Activated naive CD4-positive, alpha-beta T cell treated with anti-CD3 and anti-CD28 coated beads, Interleukin-2, amount 50 U/mL, for 72 hours (primary cell): ENCODE data around the gene GGN. TPM values are rescaled to one million over a fixed set of nuclear protein-coding genes. Genes with fewer than 3 reads are reported as not detected.
"Not testable (repeated sequence)": the region's sequence is repeated elsewhere in the genome, so short reads cannot be mapped to it uniquely, and the experiment has no call there.

Experiments
- ATAC-seq, 2 donors: fragments of 150-1000 bp; cut with Tn5 transposase; 2 replicates each; pipeline ENCODE4 v1.10.0; 2021; ENCODE audit warnings: mild to moderate bottlenecking in 2 of 2, moderate library complexity in 2 of 2
- DNase-seq, 2 donors: peaks; one replicate each; pipeline ENCODE4 v3.0.0; 2021 to 2022; ENCODE audit warnings: low spot score in 2 of 2
- H3K27ac Mint-ChIP-seq, 2 donors: one replicate each; pipeline ENCODE4 v1.8.0; 2022; ENCODE audit warnings: mild to moderate bottlenecking in 2 of 2, mixed read lengths in 2 of 2
- H3K36me3 Mint-ChIP-seq, 2 donors: one replicate each; pipeline ENCODE4 v1.8.0; 2022; ENCODE audit warnings: mixed read lengths in 2 of 2
- H3K9me3 Mint-ChIP-seq, 2 donors: one replicate each; pipeline ENCODE4 v1.8.0; 2022; ENCODE audit warnings: mixed read lengths in 2 of 2
- total RNA-seq, 2 donors: library from RNA; stranded (reverse); gene quantifications; one replicate each; pipeline ENCODE4 v1.2.3, GENCODE V29; 2022

The GGN gene, protein sequence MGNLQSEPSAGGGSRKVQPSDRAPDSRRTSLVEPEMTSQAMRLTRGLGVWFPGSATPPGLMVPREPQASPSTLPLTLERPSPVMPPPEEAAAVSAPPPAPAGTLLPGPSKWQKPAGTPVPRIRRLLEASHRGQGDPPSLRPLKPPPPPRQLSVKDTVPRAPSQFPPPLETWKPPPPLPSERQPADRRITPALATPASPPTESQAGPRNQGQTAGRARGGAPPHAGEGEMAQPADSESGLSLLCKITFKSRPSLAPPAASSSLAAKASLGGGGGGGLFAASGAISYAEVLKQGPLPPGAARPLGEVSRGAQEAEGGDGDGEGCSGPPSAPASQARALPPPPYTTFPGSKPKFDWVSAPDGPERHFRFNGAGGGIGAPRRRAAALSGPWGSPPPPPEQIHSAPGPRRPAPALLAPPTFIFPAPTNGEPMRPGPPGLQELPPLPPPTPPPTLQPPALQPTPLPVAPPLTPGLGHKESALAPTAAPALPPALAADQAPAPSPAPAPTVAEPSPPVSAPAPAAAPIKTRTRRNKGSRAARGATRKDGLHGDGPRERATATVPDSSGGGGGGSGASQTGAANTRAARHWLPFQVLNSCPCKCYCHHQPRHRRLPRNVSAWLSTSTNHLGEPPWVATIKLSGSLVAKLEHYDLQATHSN
- total RNA-seq, result 1 to 10 TPM in 1 of 2 donors, not detected in 1; 1.2 TPM

GRCh38 chr19:38387550-38388348 is at the start of gene GGN:
Gene GGN (minus strand): TSS chr19:38388034. CDS start chr19:38387261, 773 bp downstream.
- DNase-seq (peak; percentile 67 to 89), ATAC-seq (peak; percentile 56 to 78)
- H3K36me3 Mint-ChIP-seq, result peaks cover 24 to 26% of the 10 kb centered on the region in 2 donors
- H3K9me3 Mint-ChIP-seq, result no peaks in the 10 kb centered on the region
- H3K27ac Mint-ChIP-seq, result peak within 1 kb of the TSS in 1 of 2 donors; percentile 78

GRCh38 chr19:38437295-38437694 is 49.5 kb upstream of the GGN start:
- ATAC-seq, result no peak
- no peaks in the 10 kb centered on the region for H3K36me3 Mint-ChIP-seq
- no peak overlapping the region for H3K27ac Mint-ChIP-seq
- no peak for DNase-seq
- no peaks in the 10 kb centered on the region for H3K9me3 Mint-ChIP-seq

DNA sequence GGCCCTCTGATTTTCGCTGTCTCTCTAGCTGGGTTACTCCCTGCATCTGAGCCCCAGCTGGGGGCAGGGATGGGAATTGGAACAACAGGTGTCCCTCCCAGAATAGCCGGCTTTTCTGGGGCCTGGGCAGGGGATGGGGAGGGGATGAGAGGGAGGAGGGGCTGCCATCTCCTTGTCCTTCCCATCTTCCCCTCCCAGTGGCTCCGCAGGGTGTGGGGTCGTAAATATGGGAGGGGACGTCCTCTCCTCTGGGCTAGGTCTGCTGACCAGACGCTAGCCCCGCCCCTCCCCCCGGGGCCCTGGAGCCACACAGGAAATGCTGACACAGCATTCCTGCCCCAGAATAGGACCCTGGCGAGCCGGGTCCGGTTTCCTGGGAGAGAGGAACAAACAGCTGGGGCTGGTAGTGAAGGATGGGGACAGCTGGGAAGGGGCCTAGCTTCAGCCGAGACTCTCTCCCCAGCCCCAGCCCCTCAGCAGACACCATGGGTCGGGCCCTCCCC is 46.8 kb upstream of the GGN start:
- no peak overlapping the region for H3K27ac Mint-ChIP-seq
- H3K36me3 Mint-ChIP-seq, result no peaks in the 10 kb centered on the region
- H3K9me3 Mint-ChIP-seq, result no peaks in the 10 kb centered on the region
- DNase-seq, result no peak
- ATAC-seq, result no peak

DNA sequence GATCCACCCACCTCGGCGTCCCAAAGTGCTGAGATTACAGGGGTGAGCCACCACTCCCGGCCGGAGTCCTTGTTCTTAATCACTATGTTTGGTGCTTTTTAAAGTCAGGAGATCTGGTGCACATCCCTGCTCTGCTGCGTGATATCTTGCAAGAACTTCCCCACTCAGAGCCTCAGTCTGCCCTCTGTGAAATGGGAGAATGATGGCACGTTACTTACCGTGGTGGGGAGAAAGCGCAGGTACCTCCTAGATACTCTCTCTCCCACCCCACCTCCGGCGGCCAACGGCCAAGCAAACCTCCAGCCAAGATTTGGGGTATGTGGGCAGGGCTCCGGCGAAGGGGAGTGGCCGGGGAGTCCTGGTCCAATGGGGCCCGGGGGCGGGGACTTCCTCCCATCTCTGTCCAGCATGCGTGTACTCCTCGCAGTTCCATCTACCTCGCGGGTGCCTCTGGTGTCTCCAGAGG is 45.5 kb upstream of the GGN start, which contains the start of gene RYR1:
Gene RYR1, plus strand, starts transcription at position 424 of the 466 bp plus-strand sequence. CDS start 139 bp downstream, outside the sequence.
- Mint-ChIP-seq H3K9me3 (no peaks in the 10 kb centered on the region), H3K27ac (no peak within 1 kb of the TSS), H3K36me3 (no peaks in the 10 kb centered on the region)
- ATAC-seq (peak; percentile 64 to 77), DNase-seq (peak in 1 of 2 donors; percentile 62)

- Mint-ChIP-seq H3K36me3 (no peaks in the 10 kb centered on the region), H3K9me3 (no peaks in the 10 kb centered on the region), H3K27ac (peak overlapping the region in 1 of 2 donors; percentile 62)
- DNase-seq (no peak), ATAC-seq (no peak)
Measured at GRCh38 chr19:38430931-38431330, 43.1 kb upstream of the GGN start.

- no peak for DNase-seq
- ATAC-seq, result no peak
- Mint-ChIP-seq H3K27ac (peak overlapping the region; percentile 85 to 99), H3K9me3 (no peaks in the 10 kb centered on the region), H3K36me3 (no peaks in the 10 kb centered on the region)
Measured at GRCh38 chr19:38429811-38430156, 42.0 kb upstream of the GGN start.

GRCh38 chr19:38429055-38429810 is 41.4 kb upstream of the GGN start:
- Mint-ChIP-seq H3K9me3 (no peaks in the 10 kb centered on the region), H3K36me3 (no peaks in the 10 kb centered on the region), H3K27ac (peak overlapping the region; percentile 85 to 99)
- ATAC-seq (peak; percentile 53 to 71), DNase-seq (peak in 1 of 2 donors; percentile 39)

GRCh38 chr19:38427035-38427677 is 39.3 kb upstream of the GGN start:
- not testable (repeated sequence) for H3K9me3 Mint-ChIP-seq, H3K36me3 Mint-ChIP-seq
- peak; percentile 85 to 86 for ATAC-seq
- peak in 1 of 2 donors; percentile 54 for DNase-seq
- peak overlapping the region; percentile 83 to 96 for H3K27ac Mint-ChIP-seq

DNA sequence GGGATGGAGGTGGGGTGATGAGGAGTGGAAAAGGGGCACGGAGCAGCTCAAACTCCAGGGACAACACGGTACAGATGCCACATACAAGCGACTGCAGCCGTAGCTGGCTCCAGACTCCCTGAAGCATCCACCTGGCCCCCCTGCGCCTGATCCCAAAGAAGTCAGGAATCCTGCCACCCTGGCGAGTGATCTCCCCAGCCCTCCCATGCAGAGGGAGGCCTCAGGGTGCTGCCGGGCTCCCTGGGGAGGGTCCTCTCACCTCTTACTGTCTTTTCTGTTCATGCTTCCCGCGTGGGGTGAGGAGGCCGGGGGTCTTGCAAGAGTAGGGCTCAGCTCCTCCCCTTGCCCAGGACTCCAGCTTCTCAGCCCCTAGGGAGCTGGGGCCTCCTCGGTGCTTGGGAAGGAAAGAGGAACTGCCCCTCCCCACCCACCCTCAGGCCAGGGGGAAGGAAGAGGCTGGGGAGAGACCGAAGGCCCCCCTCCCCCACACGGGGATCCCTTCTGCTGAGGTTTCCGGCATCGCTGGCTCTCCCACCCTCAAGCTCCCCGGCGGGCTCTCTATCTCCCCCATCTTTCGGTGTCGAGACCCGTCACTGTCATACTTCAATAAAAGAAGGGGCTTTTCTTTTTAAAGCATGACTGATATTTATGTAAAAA is 38.1 kb upstream of the GGN start, which contains the start of gene RASGRP4:
Gene RASGRP4, minus strand, starts transcription at position 410 of the 657 bp plus-strand sequence. Its CDS starts 128 bp downstream, at position 282.
- Mint-ChIP-seq H3K36me3 (no peaks in the 10 kb centered on the region), H3K9me3 (no peaks in the 10 kb centered on the region), H3K27ac (peak within 1 kb of the TSS; percentile 83 to 86)

DNA sequence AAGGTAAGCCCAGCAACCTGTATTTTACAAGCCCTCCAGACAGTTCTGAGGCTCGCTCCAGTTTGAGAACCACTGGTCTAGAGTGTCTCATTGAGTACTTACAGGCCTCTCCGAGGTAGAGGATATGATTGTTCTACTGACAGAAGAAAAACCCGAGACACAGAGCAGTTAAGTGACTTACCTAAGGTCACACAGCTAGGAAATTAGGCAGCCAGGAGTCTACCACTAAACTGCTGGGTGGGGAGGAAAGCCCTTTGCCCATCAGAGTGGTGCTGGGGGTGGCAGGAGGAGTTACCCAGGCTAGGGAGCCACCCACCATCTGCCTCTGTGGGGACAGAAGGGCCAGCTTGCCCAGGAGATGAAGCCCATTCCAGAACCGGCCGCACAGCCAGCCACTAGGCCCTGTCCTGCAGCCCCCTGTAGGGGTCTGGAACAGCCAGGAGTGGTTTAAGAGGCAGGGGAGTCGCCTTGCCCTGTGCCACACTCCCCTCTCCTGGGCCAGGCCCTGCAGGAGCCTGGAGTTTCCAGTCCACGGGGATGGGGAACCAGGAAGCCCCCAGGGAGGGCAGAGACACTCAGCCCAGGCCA is 37.5 kb upstream of the GGN start:
- DNase-seq (no peak), ATAC-seq (no peak)
- Mint-ChIP-seq H3K36me3 (no peaks in the 10 kb centered on the region), H3K27ac (peak overlapping the region; percentile 65 to 69), H3K9me3 (no peaks in the 10 kb centered on the region)

More for the DNA sequence above, 38.1 kb upstream of the GGN start, which contains the start of gene RASGRP4:
- ATAC-seq, result peak; percentile 12 to 17
- DNase-seq, result peak in 1 of 2 donors; percentile 30

GRCh38 chr19:38424272-38424671 is 36.4 kb upstream of the GGN start:
- no peak overlapping the region for H3K27ac Mint-ChIP-seq
- H3K36me3 Mint-ChIP-seq, result no peaks in the 10 kb centered on the region
- DNase-seq, result no peak
- no peak for ATAC-seq
- no peaks in the 10 kb centered on the region for H3K9me3 Mint-ChIP-seq

DNA sequence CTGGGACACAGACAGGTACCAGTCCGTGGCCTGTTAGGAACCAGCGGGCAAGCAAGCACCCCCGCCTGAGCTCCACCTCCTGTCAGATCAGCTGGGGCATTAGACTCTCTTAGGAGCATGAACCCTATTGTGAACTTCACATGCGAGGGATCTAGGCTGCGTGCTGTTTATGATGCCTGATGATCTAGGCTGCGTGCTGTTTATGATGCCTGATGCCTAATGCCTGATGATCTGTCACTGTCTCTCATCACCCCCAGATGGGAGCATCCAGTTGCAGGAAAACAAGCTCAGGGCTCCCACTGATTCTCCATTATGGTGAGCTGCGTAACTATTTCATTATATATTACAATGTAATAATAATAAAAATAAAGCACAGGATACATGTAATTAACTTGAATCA is 34.6 kb upstream of the GGN start:
- H3K27ac Mint-ChIP-seq, result no peak overlapping the region
- ATAC-seq, result no peak
- no peak for DNase-seq
- no peaks in the 10 kb centered on the region for H3K9me3 Mint-ChIP-seq
- H3K36me3 Mint-ChIP-seq, result no peaks in the 10 kb centered on the region

- no peak for ATAC-seq
- Mint-ChIP-seq H3K9me3 (no peaks in the 10 kb centered on the region), H3K27ac (no peak overlapping the region), H3K36me3 (no peaks in the 10 kb centered on the region)
- no peak for DNase-seq
Measured at GRCh38 chr19:38421856-38422255, 34.0 kb upstream of the GGN start.

GRCh38 chr19:38420935-38421334 is 33.1 kb upstream of the GGN start:
- H3K9me3 Mint-ChIP-seq, result no peaks in the 10 kb centered on the region
- no peak overlapping the region for H3K27ac Mint-ChIP-seq
- H3K36me3 Mint-ChIP-seq, result no peaks in the 10 kb centered on the region
- no peak for ATAC-seq
- no peak for DNase-seq
